ENCODE results near the gene LCLAT1.

LCLAT1 gene

GRCh38 chr2:30511122-30512083 lies 64.4 kb downstream of the LCLAT1 start (continued):
- TF ChIP-seq ZSCAN18 (tag by site-specific recombination; IDR thresholded peaks at IDR 0.05) (no peak), ZNF585B (tag by site-specific recombination; IDR thresholded peaks at IDR 0.05) (no peak), ZEB2 (tag by site-specific recombination; IDR thresholded peaks at IDR 0.05) (0 out of 2 replicates have a peak, but pooled peaks have one; percentile 33), ZSCAN16 (tag by site-specific recombination; IDR thresholded peaks at IDR 0.05) (no peak), ZNF114 (tag by site-specific recombination; IDR thresholded peaks at IDR 0.05) (no peak), ZNF391 (tag by site-specific recombination; IDR thresholded peaks at IDR 0.05; ENCODE audit: borderline replicate concordance, low read depth) (no peak), ZBTB49 (tag by site-specific recombination; IDR thresholded peaks at IDR 0.05; ENCODE audit: low read depth) (no peak), TSHZ1 (tag by site-specific recombination; IDR thresholded peaks at IDR 0.05; ENCODE audit: borderline replicate concordance) (peak; percentile 13; the same call in 1 of the 2 replicates), ZNF580 (tag by site-specific recombination; IDR thresholded peaks at IDR 0.05) (no peak), ZNF571 (tag by site-specific recombination; IDR thresholded peaks at IDR 0.05) (no peak), ZNF19 (tag by site-specific recombination; IDR thresholded peaks at IDR 0.05; ENCODE audit: low read depth) (no peak), GFI1B (tag by site-specific recombination; IDR thresholded peaks at IDR 0.05) (no peak), ZBTB7A (tag by site-specific recombination; IDR thresholded peaks at IDR 0.05; ENCODE audit: low read depth) (no peak), ZFP41 (tag by site-specific recombination; IDR thresholded peaks at IDR 0.05; ENCODE audit: borderline replicate concordance) (no peak), SP3 (tag by site-specific recombination; IDR thresholded peaks at IDR 0.05) (no peak), BCL11A (tag by site-specific recombination; IDR thresholded peaks at IDR 0.05; ENCODE audit: low read depth) (peak; percentile 68; the same call in 1 of the 2 replicates), ZBTB48 (tag by site-specific recombination; IDR thresholded peaks at IDR 0.05) (0 out of 2 replicates have a peak, but pooled peaks have one; percentile 18), PRDM10 (tag by site-specific recombination; IDR thresholded peaks at IDR 0.05) (peak; percentile 77), ZNF324 (tag by site-specific recombination; IDR thresholded peaks at IDR 0.05) (0 out of 2 replicates have a peak, but pooled peaks have one; percentile 37), ZNF629 (tag by site-specific recombination; IDR thresholded peaks at IDR 0.05) (peak; percentile 37), ZNF596 (tag by site-specific recombination; IDR thresholded peaks at IDR 0.05) (no peak), ZNF692 (tag by site-specific recombination; IDR thresholded peaks at IDR 0.05) (no peak), ZNF155 (tag by site-specific recombination; IDR thresholded peaks at IDR 0.05) (no peak), SP7 (tag by site-specific recombination; IDR thresholded peaks at IDR 0.05) (peak; percentile 70; the same call in 1 of the 2 replicates), REPIN1 (tag by site-specific recombination; IDR thresholded peaks at IDR 0.05; ENCODE audit: low read depth) (no peak)

Measured in HEK293 (cell line).